Activated CD4-positive, CD25-positive, alpha-beta regulatory T cell (primary cell): ENCODE measurements around the gene MXD1.
"Not testable (repeated sequence)": the region's sequence is repeated elsewhere in the genome, so short reads cannot be mapped to it uniquely, and the experiment has no call there.

Source experiments
- DNase-seq, 4 experiments: peaks; one replicate each; lab custom pipeline; 2025; lab: John Stamatoyannopoulos, UW

Gene MXD1

GRCh38 chr2:69914950-69915945 lies at the start of gene MXD1:
Gene MXD1, plus strand, starts transcription at chr2:69915109. Its CDS starts 222 bp downstream, at chr2:69915331.
- DNase-seq: peak in 3 of 4 experiments; percentile 7 to 99 (median 20)

GRCh38 chr2:69888451-69888850 lies 26.5 kb upstream of the MXD1 start:
- DNase-seq: no peak

- no peak for DNase-seq
Observed at GRCh38 chr2:69889302-69889701, 25.6 kb upstream of the MXD1 start.

GRCh38 chr2:69890881-69891280 lies 24.0 kb upstream of the MXD1 start:
- no peak for DNase-seq

GRCh38 chr2:69892838-69893424 lies 22.0 kb upstream of the MXD1 start:
- DNase-seq: not testable (repeated sequence)

- peak; percentile 65 to 73 (median 66) for DNase-seq
Observed at GRCh38 chr2:69893684-69894551, 21.0 kb upstream of the MXD1 start, which contains the start of gene SNRNP27. Gene SNRNP27, plus strand, starts transcription at chr2:69893956. Its CDS starts 29 bp downstream, at chr2:69893985.

GRCh38 chr2:69894737-69895136 lies 20.2 kb upstream of the MXD1 start:
- DNase-seq: not testable (repeated sequence)

- DNase-seq: no peak
Observed at GRCh38 chr2:69902213-69902922, 12.5 kb upstream of the MXD1 start.

GRCh38 chr2:69907216-69907615 lies 7.7 kb upstream of the MXD1 start:
- DNase-seq: no peak

- no peak for DNase-seq
Observed at GRCh38 chr2:69911985-69912563, 2.8 kb upstream of the MXD1 start.

- DNase-seq: peak in 3 of 4 experiments; percentile 97 to 98 (median 98)
Observed at GRCh38 chr2:69914164-69914949, 552 bp upstream of the MXD1 start.

- DNase-seq: no peak
Observed at GRCh38 chr2:69916106-69916505, 1.2 kb downstream of the MXD1 start.

GRCh38 chr2:69917852-69918251 lies 2.9 kb downstream of the MXD1 start:
- no peak for DNase-seq

- no peak for DNase-seq
Observed at GRCh38 chr2:69918401-69918800, 3.5 kb downstream of the MXD1 start.

- no peak for DNase-seq
Observed at GRCh38 chr2:69923116-69923515, 8.2 kb downstream of the MXD1 start.

GRCh38 chr2:69926849-69927515 lies 12.1 kb downstream of the MXD1 start:
- DNase-seq: no peak

GRCh38 chr2:69931832-69932595 lies 17.1 kb downstream of the MXD1 start:
- DNase-seq: no peak

- DNase-seq: no peak
Observed at GRCh38 chr2:69932596-69932922, 17.6 kb downstream of the MXD1 start.

GRCh38 chr2:69933254-69933828 lies 18.4 kb downstream of the MXD1 start:
- DNase-seq: no peak
